Anterior cingulate cortex (tissue), 58 donors: ENCODE measurements around the gene RBM3.
A peak's percentile ranks its signal among the peaks of the same experiment; 100 is the strongest.
"Not testable (repeated sequence)": the region's sequence is repeated elsewhere in the genome, so short reads cannot be mapped to it uniquely, and the experiment has no call there.

Source experiments
- DNase-seq, 58 donors: peaks; one replicate each; lab custom pipeline; 2025; lab: John Stamatoyannopoulos, UW

Gene RBM3

GRCh38 chrX:48574270-48575266 is at the start of gene RBM3:
Gene RBM3, plus strand, starts transcription at chrX:48574484. Its CDS starts 697 bp downstream, at chrX:48575181.
- DNase-seq, result peak; percentile 27 to 95 (median 84)

DNA sequence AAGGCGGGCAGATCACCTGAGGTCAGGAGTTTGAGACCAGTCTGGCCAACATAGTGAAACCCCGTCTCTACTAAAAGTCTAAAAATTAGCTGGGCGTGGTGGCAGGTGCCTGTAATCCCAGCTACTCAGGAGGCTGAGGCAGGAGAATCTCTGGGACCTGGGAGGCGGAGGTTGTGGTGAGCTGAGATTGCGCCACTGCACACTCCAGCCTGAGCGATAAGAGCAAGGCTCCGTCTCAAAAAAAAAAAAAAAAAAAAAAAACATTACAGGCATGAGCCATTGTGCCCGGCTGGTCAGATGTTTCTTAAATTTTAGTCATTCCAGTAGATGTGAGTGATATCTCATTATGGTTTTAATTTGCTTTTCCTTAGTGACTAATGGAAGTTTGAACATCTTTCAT is 48.4 kb upstream of the RBM3 start:
- DNase-seq, result not testable (repeated sequence)

DNA sequence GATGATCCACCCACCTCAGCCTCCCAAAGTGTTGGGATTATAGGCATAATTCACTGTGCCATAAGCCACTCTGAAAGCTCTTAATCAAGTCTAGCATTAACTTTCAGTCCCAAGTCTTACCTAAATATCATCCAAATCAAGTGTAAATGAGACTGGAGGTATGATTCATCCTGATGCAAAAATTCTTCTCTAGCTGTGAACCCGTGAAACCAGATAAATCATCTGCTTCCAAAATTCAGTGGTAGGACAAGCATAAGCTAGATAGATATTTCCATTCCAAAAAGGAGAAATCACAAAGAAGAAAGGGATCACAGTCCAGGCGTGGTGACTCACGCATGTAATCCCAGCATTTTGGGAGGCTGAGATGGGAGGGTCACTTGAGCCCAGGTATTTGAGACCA is 43.5 kb upstream of the RBM3 start:
- DNase-seq, result no peak

DNA sequence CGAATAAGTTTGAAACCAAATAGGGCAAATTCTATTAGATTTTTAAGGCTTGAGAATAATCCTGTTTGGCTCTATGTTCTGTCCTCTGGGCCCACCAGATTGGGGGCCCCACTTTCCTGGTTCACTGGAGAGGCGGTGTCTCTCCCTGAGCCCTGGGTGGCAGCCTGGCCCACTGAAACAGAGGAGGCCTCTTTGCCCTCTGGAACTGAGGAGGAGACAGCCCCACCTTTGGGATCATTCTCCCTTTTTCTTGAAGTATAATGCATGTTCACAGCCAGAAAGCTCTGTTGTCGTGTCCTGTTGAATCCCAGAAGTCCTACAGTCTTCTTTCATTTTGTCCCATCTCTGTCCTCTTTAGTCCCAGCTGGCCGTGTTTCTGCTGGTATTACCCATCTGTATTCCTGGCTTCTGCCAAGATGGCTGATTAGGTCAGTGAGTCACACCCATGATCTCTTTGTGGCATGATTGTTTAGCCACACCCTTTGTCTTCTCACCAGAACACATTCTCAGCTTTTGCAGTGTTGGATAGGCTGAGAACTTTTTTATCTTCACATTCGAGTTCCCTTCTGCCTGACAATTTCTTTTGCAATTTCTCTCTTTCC is 42.8 kb upstream of the RBM3 start:
- DNase-seq, result no peak

DNA sequence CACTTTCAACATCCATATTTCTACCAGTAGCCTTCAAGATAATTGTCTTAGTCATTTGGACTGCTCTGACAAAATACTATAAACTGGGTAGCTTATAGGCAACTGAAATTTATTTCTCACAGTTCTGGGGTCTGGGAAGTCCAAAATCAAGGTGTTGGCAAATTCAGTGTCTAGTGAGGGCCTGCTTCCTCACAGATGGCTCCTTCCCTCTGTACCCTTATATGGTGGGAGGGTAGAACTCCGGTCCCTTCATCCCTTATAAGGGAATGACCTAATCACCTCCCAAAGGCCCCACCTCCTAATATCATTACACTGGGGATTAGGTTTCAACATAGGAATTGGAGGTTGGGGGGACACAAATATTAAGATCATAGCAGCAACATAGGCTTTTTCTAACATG is 42.1 kb upstream of the RBM3 start:
- DNase-seq, result no peak

GRCh38 chrX:48533165-48533564 is 41.1 kb upstream of the RBM3 start:
- DNase-seq, result no peak

DNA sequence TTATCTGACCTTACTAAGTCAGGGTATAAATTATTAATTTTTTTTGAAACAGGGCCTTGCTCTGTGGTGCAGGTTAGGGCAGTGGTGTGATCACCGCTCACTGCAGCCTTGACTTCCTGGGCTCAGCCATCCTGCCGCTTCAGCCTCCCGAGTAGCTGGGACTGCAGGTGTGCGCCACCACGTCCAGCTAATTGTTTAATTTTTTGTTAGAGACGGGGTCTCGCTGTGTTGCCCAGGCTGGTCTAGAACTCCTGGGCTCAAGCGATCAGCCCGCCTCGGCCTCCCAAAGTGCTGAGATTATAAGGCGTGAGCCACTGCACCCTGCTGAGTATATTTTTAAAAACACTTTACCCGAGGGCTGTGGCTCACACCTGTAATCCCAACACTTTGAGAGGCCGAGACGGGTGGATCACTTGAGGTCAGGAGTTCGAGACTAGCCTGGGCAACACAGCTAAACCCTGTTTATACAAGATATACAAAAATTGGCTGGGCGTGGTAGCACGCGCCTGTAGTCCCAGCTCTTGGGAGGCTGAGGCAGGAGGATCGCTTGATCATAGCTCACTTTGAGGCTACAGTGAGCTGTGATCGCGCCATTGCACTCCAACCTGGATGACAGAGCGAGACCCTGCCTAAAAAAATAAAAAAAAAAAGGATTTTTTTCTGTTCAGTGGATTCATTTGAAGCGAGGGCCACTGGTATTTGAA is 35.5 kb upstream of the RBM3 start:
- DNase-seq, result no peak

GRCh38 chrX:48539345-48540027 is 34.8 kb upstream of the RBM3 start, which contains the start of gene TBC1D25:
Gene TBC1D25, plus strand, starts transcription at chrX:48539714. Its CDS starts 84 bp downstream, at chrX:48539798.
- peak; percentile 32 to 95 (median 87) for DNase-seq

DNA sequence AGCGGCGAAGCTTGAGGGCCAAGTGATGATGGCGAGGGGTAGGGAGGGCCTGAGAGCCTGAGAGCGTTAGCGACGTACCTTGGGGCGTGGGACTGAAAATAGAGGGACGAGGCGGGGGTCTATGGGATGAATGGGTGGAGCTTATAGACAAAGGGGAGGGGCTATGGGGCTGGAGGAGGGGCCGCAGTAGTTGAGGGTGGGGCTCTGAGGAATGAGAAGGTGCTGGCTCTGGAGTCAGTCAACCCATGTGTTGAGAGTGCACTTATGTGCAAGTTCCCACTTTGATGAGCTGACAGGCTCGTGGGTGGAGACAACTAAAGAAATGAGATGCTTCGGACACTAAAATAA is 34.3 kb upstream of the RBM3 start:
- DNase-seq, result peak in 22 of 58 donors; percentile 1 to 46 (median 26)

- no peak for DNase-seq
Measured at GRCh38 chrX:48540480-48540879, 33.8 kb upstream of the RBM3 start.

- no peak for DNase-seq
Measured at GRCh38 chrX:48541140-48541814, 33.0 kb upstream of the RBM3 start.

- no peak for DNase-seq
Measured at GRCh38 chrX:48548871-48549270, 25.4 kb upstream of the RBM3 start.

DNA sequence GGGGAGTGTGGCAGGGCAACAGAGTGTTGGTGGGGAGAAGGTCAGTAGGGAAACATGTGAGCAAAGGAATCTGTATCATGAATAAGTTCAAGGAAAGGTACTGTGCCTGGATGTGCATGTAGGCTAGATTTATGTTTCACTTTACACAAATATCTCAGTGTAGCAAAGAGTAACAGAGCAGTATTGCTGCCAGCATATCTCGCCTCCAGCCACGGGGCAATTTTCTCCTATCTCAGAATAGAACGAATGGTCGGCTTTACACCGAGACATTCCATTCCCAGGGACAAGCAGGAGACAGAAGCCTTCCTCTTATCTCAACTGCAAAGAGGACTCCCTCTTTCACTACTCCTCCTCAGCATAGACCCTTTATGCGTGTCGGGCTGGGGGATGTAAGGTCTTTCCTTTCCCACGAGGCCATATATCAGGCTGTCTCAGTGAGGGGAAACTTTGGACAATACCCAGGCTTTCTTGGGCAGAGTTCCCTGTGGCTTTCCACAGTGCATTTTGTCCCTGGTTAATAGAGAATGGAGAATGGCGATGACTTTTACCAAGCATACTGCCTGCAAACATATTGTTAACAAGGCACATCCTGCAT is 18.5 kb upstream of the RBM3 start:
- DNase-seq, result not testable (repeated sequence)

- no peak for DNase-seq
Measured at GRCh38 chrX:48558271-48558670, 16.0 kb upstream of the RBM3 start.

GRCh38 chrX:48559636-48560035 is 14.6 kb upstream of the RBM3 start:
- no peak for DNase-seq

GRCh38 chrX:48560056-48560455 is 14.2 kb upstream of the RBM3 start:
- no peak for DNase-seq

- no peak for DNase-seq
Measured at GRCh38 chrX:48560681-48561080, 13.6 kb upstream of the RBM3 start.

GRCh38 chrX:48569958-48570357 is 4.3 kb upstream of the RBM3 start:
- no peak for DNase-seq

DNA sequence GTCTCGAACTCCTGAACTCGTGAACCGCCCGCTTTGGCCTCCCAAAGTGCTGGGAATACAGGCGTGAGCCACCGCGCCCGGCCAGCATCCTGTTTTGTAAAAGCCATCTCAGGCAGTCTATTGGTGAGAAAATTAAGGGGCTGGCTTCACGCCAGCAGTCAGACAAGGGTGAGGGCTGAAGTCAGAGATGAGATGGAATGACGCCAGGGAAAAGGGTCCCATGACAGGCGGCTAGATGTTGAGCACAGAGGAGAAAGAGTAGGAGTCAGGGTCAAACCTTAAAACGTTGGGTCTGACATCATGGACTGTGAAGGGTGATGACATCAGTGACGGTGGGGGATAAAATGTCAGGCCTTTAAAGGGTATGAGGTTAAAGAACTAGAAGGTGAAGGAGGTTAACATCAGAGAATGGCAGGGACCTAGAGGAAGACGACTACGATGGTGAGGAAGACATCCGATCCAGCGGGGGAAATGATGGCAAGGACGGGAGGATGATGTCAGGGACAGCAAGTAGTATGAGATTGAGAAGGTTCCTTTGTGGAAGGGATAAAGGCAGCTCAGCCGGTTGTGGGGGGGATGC is 504 bp upstream of the RBM3 start:
- DNase-seq, result peak in 13 of 58 donors; percentile 5 to 53 (median 15)
